Activated CD4-positive, CD25-positive, alpha-beta regulatory T cell treated with anti-CD3 and anti-CD28 coated beads, Interleukin-2, amount 50 U/mL, for 72 hours (primary cell): ENCODE measurements around the gene ACSM3.

ENCODE experiments used
- DNase-seq: peaks from one replicate; pipeline ENCODE4 v3.0.0; 2021

ACSM3 gene

DNA sequence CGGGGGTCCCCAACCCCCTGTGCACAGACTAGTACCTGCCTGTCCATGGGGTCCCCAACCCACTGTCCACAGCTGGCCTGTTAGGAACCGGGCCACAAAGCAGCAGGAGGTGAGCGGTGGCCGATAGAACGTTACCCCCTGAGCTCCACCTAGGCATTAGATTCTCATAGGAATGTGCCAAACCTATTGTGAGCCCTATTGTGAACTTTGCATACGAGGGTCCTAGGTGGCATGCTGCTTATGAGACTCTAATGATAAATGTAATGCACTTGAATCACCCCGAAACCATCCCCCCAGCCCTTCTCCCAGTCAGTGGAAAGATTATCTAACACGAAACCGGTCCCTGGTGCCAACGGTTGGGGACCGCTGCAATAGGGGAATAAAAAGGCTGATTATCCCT is 44.0 kb downstream of the ACSM3 start:
- DNase-seq = no peak

DNA sequence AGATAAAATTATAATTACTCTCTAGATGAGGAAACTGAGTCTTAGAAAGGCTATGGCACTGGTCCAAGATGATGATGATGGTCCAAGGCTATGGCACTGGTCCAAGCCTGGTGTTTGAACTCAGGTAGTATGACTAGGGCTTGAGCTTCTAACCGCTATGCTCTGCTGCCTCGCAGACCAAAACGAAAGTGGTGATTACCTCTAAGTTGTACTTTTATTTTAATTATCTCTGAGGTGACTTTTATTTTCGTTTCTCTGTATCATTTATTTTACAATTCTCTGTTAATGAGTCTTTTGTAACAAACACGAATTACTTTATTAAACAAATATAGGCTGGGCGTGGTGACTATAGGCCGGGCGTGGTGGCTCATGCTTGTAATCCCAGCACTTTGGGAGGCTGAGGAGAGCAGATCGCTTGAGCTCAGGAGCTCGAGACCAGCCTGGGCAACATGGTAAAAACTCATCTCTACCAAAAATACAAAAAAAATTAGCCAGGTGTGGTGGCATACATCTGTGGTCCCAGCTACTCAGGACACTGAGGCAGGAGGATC is 48.1 kb downstream of the ACSM3 start:
- DNase-seq = no peak

DNA sequence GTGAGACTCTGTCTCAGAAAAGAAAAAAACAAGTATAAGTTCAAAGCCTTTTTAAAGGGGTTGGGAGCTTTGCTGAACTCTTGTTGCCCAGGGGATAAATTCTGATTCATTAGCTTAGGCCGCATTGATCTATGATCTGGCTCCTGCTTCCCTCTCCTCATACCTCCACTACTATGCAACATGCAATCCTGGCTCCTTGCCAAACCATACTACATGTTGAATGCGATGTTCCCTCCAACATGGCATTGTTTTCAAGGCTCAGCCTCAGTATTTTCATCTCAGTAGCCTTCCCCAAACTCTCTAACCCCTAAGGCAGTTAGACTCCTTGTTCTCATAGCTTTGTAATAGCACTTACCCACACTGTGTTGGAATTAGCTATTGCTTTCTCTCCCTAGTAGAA is 48.7 kb downstream of the ACSM3 start:
- no peak for DNase-seq

DNA sequence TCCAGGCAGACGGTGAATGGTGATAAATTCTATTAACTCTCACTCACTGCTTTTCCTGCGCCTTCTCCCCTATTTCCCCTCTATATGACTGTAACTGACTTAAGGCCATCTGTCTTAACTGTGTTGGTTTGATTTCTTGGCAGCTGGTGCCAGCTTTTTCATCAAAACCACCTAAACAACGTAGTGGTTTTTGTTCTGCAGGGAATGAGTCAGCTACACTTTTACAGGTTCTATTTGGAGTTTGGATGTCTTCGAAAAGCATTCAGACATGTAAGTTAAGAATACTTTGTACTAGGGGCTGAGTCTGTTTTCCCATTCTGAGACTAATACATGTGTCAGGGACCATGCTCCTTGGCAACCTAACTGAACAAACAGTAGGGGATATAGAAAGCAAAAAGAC is 51.0 kb downstream of the ACSM3 start:
- no peak for DNase-seq

DNA sequence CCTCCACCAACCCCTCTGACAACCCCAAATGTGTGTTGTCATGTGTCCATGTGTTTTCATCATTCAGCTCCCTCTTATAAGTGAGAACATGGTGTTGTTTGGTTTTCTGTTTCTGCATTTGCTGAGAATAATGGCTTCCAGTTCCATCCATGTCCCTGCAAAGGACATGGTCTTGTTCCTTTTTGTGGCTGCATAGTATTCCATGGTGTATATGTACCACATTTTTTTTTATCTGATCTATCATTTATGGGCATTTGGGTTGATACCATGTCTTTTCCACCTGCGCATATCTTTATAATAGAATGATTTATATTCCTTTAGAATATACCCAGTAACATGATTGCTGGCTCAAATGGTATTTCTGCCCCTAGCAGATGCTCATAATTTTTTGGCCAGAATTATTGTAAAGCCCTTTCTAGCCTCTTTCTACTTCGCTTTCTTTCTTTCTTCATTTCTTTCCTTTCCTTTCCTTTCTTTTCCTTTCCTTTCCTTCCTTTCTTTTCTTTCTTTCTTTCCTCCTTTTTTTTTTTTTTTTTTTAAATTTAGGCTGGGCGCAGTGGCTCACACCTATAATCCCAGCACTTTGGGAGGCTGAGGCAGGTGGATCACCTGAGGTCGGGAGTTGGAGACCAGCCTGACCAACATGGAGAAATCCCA is 55.2 kb downstream of the ACSM3 start:
- no peak for DNase-seq

DNA sequence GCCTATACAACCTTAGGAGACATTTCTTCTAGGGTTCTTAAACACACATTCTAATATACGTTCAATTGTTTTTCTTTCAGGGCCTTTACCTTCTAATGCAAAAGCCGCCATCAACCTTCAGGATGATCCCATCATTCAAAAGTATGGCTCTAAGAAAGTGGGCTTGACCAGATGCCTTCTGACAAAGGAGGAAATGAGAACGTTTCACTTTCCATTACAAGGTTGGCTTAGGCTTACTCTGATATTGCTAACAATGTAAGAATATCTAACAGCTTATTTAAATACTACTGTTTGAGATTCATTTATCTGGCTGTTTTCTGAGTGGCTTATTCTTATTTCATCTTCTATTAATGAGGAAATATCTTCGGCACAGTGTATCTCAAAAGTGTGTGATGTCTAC is 57.9 kb downstream of the ACSM3 start:
- no peak for DNase-seq

DNA sequence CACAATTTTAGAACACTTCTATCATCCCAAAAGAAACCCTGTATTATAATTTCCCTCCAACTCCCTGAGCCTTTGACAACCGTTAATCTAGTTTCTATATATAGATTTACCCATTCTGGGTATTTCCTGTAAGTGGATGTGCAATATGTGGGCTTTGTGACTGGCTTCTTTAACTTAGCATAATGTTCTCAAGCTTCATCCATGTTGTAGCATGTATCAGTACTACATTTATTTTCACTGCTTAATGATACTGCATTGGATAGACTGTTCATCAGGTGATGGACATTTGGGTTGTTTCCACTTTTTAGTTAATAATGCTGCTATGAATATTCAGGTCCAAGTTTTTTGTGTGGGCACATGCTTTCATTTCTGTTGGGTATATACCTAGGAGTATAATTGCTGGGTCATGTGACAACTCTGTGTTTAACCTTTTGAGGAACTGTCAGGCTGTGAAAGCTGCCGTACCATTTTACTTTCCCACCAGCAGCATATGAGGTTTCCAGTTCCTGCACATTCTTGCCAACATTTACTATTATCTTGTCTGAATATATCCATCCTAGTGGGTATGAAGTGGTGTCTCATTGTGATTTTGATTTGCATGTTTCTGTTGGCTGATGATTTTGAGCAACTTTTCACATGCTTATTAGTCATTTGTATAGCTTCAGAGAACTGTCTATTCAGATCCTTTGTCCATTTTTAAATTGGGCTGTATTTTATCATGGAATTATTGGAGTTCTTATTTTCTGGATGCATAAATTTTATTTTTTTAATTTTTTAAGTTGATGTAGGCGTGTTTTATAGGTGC is 58.9 kb downstream of the ACSM3 start:
- no peak for DNase-seq

DNA sequence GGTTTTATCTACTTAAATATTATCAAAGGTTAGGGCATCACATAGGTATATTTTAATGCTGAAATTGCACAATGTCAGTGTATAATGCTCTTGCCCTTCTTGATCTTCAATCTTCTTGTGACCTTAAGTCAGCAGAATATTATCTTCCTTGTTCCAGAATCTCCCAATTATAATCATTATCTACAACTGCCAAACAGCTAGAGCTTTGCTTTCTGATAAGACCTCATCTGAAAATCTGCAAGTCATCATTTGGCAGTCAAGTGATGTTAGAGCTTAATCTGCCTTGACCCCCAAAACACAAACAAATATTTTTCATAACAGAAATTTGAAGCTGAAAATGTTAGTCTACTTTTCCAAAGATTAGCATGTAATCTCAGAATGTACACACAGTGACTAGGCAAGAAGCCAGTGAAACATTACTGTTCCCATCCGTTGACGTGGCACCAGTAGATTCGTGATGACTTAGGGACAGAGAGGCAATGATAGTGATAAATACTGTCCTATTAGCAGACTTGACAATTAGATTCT is 62.3 kb downstream of the ACSM3 start:
- DNase-seq = no peak

DNA sequence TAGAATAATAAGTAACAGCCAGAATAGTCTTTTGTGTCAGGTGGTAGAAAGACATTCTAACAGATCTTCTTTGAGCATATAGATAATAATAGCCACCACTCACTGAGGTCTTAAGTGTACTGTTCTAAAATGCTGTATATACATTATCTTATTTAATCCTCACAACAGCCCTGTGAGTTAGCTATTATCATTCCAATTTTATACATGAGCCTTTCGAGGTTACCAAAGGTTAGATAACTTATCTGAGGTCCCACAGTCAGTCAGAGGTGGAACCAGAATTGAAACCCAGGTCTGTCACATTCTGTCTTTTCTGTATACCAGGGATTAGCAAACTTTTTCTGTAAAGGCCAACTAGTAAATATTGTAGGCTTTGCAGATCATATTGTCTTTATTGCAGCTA is 65.7 kb downstream of the ACSM3 start:
- DNase-seq = no peak

DNA sequence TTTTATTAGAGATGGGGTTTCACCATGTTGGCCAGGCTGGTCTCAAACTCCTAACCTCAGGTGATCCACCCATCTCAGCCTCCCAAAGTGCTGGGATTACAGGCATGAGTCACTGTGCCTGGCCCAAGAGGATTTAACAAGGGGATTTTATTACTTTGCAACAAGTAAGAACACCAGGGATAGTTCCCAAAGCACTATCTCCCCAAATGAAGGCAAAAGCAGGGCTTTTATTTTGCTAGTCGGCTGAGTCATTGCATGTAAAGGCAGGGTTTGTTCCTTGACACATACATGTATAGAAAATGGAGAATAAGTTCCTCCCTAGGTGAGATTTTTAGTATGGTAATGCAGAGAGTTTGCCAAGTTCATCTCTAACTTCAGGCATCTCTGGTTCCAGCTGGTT is 66.6 kb downstream of the ACSM3 start:
- no peak for DNase-seq

DNA sequence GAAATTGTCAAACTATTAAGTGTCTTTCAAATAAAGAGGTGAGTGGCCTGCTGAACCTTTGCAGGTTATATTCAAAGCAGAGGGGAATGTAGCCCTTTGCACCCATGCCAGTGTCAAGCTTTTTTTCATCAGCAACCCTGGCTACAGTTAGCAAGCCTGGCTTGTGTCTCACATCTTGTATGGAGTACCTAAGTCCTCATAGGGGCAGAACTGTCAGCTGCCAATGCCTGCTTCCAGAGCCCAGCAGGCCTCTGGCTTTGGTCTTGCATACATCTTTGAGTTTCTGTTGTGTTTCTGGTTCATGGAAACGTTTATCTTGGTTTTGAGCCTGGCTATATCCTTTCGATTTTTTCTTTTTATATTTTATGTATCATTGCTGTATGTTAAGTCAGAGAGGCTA is 69.3 kb downstream of the ACSM3 start:
- DNase-seq = no peak

DNA sequence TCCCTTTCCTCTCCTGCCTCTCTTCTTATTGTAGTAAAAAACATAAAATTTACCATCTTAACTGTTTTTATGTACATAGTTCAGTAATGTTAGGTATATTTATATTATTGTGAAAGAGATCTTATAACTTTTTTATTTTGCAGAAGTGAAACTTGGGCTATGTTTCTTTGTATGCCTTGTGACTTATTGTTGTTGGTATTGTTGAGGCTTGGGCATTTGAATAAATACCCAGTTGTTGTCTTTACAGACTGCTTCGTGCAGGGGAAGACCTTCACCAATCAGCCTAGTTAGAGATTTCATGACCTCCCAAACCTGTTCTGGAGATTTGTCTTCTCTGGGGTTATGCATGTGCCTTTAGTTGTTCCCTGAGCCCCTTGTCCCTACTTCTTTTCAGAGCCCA is 74.4 kb downstream of the ACSM3 start:
- no peak for DNase-seq

DNA sequence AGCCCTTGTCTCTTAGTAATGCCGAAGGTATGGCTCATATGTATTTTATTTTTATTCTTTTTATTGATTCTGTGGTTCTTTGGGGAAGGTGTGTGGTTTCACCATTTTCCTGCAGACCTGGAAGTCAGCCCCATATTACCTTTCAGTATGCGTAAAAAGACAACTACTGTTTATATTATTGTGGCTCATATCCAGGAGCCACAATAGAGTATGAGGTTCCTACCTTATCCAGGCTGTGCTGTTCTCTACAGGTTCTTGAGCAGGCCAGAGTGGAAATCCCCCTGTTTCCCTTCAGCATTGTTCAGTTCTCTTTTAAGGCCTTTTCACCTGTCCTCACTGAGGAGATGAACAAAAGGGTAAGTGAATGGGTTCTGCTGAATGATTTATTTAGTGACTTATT is 75.7 kb downstream of the ACSM3 start:
- DNase-seq = no peak

DNA sequence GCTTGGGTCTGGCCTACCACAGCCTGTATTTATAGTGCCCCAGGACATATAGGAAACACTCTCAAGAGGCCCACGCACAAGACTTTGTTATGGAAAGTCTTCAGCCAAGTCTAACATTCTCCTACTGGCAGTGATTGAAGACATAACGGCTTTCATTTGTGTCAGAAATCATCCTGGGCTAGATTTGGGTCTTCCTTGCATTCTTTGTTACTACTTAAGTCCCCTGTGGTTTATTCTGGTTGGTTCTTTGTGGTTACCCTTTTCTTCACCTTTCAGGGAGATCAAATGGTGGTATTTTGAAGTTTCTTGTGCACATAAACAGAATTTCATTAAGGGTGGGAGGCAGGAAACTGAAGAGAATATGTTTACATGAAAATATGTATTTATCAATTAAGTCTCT is 80.2 kb downstream of the ACSM3 start:
- no peak for DNase-seq

DNA sequence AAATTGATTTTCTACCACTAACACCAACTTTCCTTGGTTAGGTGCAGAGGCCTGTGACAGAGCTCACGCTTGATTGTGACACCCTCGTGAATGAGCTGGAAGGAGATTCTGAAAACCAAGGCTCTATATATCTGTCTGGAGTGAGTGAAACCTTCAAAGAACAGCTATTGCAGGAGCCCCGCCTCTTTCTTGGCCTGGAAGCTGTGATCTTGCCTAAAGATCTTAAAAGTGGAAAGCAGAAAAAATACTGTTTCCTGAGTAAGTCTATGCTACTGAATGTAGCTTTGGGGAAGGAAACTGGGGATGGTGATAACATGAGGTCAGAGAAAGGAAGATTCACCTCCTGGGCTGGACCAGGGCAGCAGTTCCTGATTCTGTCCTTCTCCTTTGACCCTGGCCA is 80.8 kb downstream of the ACSM3 start:
- no peak for DNase-seq

DNA sequence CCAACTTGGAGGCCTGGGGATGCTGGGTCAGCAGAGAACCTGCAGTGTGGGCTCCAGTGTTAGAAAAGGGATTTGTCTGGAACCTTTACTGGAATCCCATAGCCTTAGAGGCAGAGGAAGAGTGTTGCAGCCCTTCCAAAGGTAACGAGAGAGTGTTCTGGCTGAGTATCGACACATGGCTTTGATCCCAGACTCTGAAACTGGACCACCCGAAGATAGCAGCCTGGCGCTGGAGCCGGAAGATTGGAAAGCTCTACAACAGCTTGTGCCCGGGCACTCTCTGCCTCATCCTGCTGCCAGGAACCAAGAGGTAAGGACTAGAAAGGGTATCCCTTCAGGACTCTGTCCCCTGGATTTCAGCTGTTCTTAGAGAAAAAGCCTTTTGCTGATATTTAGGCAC is 82.2 kb downstream of the ACSM3 start:
- DNase-seq = no peak

DNA sequence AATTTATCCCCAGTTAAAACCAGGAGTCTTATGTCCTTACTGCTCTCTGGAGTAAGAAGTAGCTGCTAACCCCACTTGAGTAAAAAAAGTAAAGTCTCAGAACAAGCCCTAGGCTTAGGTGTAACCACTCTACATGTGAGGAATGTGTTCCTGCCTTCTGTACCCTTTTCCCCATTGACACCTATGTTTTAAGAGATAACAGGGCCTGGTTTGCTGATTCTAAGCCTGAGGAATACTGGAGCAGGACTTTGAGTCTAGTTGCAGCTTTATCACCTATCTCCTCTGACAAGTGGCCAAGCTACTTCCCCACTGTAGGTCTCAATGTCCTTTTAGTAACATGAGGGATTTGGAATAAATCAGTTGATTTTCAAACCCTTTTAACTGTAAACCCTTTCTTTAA is 82.7 kb downstream of the ACSM3 start:
- DNase-seq = no peak
